VCaP (cell line): ENCODE measurements around the gene TRIM47.
"Not testable (repeated sequence)": the region's sequence is repeated elsewhere in the genome, so short reads cannot be mapped to it uniquely, and the experiment has no call there.

Source experiments
- H3K27ac ChIP-seq: fragments of 450-650 bp; 2 replicates; pipeline ENCODE4 v1.5.1; 2017
- TF ChIP-seq, protein P1 (sequence below): fragments of 450-650 bp; conservative IDR thresholded peaks from 2 replicates; pipeline ENCODE4 v1.5.1; 2017; ENCODE audit warnings: mild to moderate bottlenecking, moderate library complexity

Gene TRIM47

DNA sequence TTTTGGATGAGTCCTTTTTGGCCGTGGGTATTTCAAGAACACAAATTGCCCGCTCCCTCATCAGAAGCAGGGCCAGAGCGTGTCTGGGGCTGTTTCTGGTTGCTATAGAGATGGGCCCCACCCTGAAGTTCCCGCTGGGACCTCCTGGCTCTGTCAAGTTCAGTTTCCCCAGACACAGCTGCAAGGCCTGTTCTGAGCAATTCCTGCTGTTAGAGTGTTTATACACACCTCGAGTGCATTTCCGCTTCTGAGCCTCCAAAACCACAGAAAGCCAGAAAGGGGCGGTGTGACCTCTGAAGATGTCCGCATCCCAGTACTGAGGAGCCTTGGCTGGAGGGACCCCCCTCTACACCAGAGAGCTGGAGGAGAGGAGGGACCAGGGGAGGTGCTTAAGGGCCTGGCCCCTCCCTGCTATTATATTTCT, 13.9 kb downstream of the TRIM47 start:
- TF ChIP-seq, protein P1, sequence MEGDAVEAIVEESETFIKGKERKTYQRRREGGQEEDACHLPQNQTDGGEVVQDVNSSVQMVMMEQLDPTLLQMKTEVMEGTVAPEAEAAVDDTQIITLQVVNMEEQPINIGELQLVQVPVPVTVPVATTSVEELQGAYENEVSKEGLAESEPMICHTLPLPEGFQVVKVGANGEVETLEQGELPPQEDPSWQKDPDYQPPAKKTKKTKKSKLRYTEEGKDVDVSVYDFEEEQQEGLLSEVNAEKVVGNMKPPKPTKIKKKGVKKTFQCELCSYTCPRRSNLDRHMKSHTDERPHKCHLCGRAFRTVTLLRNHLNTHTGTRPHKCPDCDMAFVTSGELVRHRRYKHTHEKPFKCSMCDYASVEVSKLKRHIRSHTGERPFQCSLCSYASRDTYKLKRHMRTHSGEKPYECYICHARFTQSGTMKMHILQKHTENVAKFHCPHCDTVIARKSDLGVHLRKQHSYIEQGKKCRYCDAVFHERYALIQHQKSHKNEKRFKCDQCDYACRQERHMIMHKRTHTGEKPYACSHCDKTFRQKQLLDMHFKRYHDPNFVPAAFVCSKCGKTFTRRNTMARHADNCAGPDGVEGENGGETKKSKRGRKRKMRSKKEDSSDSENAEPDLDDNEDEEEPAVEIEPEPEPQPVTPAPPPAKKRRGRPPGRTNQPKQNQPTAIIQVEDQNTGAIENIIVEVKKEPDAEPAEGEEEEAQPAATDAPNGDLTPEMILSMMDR: no peak
- H3K27ac ChIP-seq: no peak overlapping the region

DNA sequence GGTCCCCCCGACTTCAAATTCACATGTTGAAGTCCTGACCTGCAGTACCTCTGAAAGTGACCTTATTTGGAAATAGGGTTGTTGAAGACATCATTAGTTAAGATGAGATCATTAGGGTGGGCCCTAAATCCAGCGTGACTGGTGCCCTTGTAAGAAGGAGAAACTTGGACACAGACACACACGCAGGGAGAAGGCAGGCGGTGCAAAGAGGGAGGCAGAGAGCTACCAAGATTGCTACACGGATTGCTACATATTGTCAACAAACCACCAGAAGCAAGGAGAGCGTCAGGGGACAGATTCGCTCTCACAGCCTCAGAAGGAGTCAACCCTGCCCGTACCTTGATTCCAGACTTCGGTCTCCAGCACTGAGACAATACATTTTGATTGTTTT, 16.5 kb downstream of the TRIM47 start:
- H3K27ac ChIP-seq: no peak overlapping the region
- TF ChIP-seq, protein P1: no peak

DNA sequence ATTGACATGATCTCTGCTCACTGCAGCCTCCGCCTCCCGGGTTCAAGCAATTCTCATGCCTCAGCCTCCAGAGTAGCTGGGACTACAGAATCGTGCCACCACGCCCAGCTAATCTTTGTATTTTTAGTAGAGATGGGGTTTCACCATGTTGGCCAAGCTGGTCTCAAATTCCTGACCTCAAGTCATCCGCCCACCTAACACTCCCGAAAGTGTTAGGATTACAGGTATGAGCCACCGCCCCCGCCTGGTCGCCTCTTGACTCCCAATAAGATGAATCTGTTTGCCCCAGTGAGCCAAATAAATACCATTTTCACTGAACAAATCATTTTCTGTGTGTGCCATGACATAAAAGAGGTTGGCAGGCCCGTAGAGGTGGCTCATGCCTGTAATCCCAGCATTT, 19.0 kb downstream of the TRIM47 start:
- H3K27ac ChIP-seq: not testable (repeated sequence)

DNA sequence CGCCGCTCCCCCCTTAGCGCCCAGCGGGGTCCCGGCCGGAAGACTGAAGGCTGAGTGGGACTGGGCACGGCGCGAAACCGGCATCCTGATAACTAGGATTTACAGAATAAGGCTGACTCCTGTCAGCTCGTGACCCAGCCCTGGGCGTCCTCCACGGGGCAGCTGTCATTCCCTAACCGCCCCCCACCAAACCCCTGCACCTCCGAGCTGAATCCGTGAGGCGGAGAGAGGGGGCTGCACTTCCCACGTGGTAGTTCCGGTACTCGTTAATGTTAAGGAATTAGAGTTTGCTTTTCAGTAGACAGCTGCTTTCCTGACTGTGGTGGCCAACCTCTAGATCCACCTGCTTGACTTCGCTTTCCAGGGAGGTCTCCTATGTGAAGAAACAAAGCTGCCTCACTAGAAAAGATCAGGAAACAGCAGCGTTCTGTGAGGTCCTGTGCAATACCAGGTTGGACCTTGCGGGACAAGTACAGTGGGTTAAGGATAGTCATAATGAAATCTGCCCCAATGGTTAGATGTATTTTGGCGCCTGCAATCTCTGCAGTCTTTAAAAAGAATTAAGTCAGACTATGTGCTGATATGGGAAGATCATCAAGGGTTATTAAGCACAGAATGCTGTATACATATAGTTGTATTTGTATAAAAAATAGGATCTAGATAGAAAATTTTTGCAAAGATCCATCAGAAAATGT, 22.2 kb downstream of the TRIM47 start:
- H3K27ac ChIP-seq: peak overlapping the region; percentile 96
- TF ChIP-seq, protein P1: no peak; the same call in 1 of the 2 replicates

DNA sequence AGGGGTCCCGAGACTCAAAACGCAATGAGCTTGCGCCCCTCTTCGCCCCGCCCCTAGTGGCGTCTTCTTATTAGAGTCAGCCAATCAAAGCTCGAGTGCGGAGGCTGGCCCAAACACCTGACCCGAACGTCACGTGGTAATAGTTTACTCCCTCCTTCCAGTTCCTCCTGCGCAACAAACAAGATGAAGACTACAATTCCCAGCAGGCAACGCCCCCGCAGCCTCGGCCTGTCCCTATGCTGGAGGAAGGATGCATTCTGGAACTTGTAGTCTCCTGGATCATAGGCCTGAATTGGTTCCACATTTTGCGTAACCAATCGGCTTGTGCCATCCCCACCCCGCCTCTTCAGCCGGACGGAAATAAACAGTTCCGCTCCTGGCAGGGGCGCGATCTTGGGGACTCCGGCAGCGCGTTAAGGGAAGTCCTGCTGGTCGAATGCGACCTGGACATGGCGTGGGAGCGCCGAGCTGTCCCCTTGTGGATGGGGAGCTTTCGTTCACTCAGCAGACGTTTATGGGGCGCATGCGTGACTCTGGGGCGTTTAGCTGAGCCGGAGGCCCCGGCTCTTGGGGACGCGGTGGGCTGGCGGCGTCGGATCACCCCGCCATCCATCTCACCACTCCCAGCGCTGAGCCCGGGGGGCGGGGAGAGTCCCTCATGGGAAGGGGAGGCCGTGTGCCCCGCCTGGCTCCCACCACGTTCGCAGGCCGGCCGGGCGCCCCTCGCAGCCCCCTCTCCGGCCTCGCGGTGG, 22.9 kb downstream of the TRIM47 start, which contains the start of gene WBP2:
Gene WBP2 (minus strand): TSS at position 26 of the 752 bp plus-strand sequence. CDS start 38 bp downstream, outside the sequence.
- TF ChIP-seq, protein P1: peak; percentile 59
- H3K27ac ChIP-seq: peak within 1 kb of the TSS; percentile 96

DNA sequence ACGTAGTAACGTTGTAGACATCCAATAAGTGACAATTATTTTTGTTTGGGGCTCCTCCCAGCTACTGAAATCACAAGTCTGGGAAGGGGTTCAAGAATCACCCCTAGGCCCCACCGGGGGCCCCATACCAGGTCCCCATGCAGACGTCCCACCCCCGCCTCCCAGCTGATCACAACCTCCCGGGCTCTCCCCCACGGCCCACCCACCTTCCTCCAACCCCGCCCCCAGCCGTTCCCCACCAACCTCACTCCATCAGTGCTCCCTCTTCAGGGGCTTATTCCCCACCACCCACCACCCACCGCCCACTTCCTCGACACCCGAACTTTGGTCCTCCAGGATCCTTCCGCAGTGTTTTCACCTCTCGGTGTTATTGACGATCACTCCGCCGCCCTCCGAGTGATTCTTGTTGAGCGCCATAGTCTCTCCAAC, 23.5 kb downstream of the TRIM47 start:
- H3K27ac ChIP-seq: peak overlapping the region; percentile 96

DNA sequence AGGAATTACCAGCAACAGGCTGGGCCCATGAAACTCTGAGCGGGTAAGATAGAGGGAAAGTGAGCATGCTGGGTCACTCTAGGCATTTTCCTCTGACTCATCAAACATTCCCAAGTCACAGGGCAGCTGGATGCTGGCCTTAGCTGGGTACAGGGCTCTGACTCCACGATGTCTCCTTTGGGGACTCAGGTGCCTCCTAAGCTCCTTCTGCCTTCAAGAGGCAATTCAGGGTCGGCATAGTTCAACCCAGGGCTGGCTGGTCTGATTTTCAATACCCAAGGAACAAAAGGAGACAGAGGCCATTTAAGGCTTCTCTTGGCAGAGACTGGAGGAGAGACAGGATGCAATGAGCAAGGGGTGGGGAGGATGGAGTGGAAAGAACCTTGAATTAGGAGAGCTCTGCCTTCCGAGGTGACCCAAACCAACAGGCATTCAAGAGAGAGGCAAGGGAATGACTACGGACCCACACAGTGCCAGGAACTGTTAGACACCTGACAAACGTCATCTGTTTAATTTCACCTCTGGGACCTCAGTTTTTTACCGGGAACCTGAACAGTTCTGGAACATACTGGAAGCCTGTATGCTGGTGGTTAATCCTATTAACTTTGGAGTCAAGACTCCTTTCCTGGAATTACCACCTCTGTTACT, 24.2 kb downstream of the TRIM47 start:
- H3K27ac ChIP-seq: peak overlapping the region; percentile 96
- TF ChIP-seq, protein P1: no peak

More for the DNA sequence above, 23.5 kb downstream of the TRIM47 start:
- TF ChIP-seq, protein P1: no peak
